Measurements from ENCODE around the gene HOXB2.

- no peak for TF ChIP-seq CTCF (conservative IDR thresholded peaks at IDR 0.05 in 1 of 2, IDR thresholded peaks at IDR 0.05 in 1 of 2; ENCODE audit: low read depth in 1 of 2, low read length in 2 of 2)
- TF ChIP-seq EZH2 (IDR thresholded peaks at IDR 0.05; ENCODE audit: low read length, missing control alignments) = no peak
Observed at GRCh38 chr17:48563867-48564187, 18.9 kb upstream of the HOXB2 start.
